Lower leg skin (tissue), 4 donors: Measurements from ENCODE around the gene ANP32B. TPM values are rescaled to one million over a fixed set of nuclear protein-coding genes. Genes with fewer than 3 reads are reported as not detected.
A peak's percentile ranks its signal among the peaks of the same experiment; 100 is the strongest.

Source experiments
- DNase-seq, 2 donors: peaks; one replicate each; pipeline ENCODE4 v3.0.0-alpha.2; 2019; ENCODE audit warnings: low spot score in 2 of 2
- H3K4me3 ChIP-seq: fragments of 200-600 bp; sonication (generic); 2 replicates; pipeline ENCODE4 v1.5.1; 2017; ENCODE audit warnings: mild to moderate bottlenecking, low read depth; ENCODE audit not compliant: poor library complexity, severe bottlenecking
- POLR2A ChIP-seq, 2 donors: fragments of 450-650 bp; IDR thresholded peaks; one replicate each; pipeline ENCODE4 v1.6.1; 2016 to 2017; ENCODE audit warnings: antibody characterized with exemption in 2 of 2, mild to moderate bottlenecking in 1 of 2, moderate library complexity in 1 of 2
- WGBS, 2 donors: methylation state at CpG; one replicate each; pipeline ENCODE4 v1.1.5; 2018; 5-methylcytosine and 5-hydroxymethylcytosine counted together
- intact Hi-C: fragments of 100-400 bp; cut with DNase I; formaldehyde crosslinking; loops from one replicate; pipeline ENCODE4 v1.15.0; 2023; ENCODE audit warnings: low total_unique reads
- total RNA-seq, 4 donors: library from RNA; depleted of rRNA; stranded (reverse); fragments of >200 nt; gene quantifications; one replicate each; pipeline ENCODE4 v1.1.0, GENCODE V29; 2016
- TF ChIP-seq, protein P1 (sequence below), 3 donors: fragments of 450-650 bp; IDR thresholded peaks; one replicate each; pipeline ENCODE4 v1.5.1; 2016; ENCODE audit warnings: antibody characterized with exemption in 3 of 3, mild to moderate bottlenecking in 3 of 3, moderate library complexity in 2 of 3

ANP32B gene
- total RNA-seq, 4 donors from 2014 or later: 27.4 to 56.3 (median 39.0) TPM

DNA sequence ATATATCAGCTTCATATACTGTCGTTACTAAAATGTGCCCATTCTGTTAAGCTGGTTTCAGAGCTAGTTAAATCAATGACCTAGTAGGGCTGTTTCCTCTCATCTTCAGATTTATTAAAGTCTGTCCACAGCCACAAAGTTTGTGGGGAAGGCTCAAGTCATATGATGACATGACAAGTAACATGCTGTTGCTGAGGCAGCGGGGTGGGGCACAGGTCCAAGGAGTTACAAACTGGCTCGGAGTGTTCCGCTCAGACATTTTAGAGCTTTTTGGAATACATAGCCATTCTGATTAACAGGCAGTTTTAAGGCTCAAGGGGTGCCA is 2.7 kb upstream of the ANP32B start:
- TF ChIP-seq, protein P1, sequence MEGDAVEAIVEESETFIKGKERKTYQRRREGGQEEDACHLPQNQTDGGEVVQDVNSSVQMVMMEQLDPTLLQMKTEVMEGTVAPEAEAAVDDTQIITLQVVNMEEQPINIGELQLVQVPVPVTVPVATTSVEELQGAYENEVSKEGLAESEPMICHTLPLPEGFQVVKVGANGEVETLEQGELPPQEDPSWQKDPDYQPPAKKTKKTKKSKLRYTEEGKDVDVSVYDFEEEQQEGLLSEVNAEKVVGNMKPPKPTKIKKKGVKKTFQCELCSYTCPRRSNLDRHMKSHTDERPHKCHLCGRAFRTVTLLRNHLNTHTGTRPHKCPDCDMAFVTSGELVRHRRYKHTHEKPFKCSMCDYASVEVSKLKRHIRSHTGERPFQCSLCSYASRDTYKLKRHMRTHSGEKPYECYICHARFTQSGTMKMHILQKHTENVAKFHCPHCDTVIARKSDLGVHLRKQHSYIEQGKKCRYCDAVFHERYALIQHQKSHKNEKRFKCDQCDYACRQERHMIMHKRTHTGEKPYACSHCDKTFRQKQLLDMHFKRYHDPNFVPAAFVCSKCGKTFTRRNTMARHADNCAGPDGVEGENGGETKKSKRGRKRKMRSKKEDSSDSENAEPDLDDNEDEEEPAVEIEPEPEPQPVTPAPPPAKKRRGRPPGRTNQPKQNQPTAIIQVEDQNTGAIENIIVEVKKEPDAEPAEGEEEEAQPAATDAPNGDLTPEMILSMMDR (IDR thresholded peaks at IDR 0.05): no peak
- no peak overlapping the region for H3K4me3 ChIP-seq
- intact Hi-C loops: no loop called here
- WGBS, 2 donors: 34 to 37% methylated on average over 4 of the region's 4 CpGs
- peak; percentile 85 to 95 for DNase-seq

DNA sequence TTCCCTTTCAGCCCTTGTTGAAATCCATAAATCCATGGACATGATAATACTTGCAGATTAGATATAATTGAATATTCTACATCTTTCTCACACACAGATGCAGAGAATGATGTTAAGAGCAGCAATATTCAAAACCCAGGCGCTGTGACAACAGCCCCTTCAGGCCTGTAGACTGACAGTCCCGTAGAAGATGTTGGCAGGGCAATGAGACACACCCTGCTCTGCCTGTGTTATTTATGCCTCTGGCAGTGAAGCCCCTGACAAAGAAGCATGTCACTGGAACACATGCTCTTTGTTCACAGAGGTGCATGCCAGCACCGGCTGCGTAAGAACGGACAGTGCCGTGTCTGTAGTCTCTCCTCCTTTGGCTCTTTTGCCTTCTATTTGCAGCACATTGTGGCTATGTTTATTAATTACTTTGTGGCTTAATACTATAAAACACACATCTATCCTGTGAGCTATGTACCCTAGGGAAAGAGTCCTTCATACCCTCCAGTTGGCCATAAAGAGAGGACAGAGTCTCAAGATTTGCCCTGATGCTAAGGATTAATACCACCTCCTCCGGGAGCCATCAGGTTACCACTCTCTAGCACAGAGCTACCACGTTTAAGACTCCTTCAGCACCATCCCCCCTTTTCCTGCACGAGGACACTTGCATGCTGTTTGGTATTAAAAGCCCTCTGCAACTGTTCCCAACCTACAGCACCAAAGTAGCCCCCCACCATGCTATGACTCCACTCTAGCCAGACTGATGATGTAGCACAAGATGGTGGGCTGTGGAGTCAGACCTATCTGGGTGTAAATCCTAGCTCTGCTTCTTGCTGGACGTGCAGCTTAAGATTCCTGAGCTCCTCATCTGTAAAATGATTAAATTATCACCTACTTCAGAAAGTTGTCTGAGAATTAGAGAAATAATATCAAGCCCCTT is 2.0 kb upstream of the ANP32B start:
- peak; percentile 75 to 90 for DNase-seq
- H3K4me3 ChIP-seq: no peak overlapping the region
- TF ChIP-seq, protein P1 (IDR thresholded peaks at IDR 0.05): no peak
- no peak for TF ChIP-seq POLR2A (IDR thresholded peaks at IDR 0.05)
- intact Hi-C loops: no loop called here
- 40 to 43% methylated on average over 10 of the region's 10 CpGs for WGBS, 2 donors

DNA sequence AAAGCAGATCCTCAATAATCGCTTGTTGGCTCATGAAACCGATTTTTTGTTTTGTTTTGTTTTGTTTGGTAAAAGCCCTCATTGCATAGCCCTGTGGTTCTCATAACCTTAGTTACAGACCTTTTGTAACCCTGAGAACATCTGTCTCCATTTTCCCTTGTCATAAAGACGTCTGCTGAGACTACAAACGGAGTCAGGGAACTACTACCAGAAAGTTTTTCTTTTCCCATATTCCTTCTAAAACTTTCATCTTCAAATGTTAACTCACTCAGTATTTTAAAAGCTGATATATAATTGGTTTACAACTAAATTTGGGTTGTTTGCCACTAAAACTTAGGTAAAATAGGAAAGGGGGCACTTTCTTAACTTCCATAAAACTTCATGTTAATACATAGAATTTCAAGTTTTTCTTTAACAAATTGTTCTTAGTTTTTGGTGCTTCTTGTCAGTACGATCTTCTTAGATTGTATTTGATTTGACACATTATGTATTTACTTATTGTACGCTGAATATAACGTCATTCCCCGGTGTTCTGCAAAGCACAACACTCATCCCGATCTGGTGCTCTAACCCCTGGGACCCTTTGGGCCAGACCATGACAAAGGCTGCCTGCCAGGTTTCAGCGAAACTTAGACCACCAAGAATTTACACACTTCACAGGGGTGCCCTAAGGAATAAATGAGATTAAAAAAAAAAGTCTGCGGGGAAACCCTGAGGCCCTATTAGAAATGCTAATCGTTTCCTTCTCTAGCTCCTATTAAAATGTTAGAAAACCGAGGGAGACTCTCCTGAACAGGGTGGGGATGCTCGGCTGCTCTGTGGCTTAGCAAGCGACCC is 1.1 kb upstream of the ANP32B start:
- DNase-seq: peak in 1 of 2 donors; percentile 28
- H3K4me3 ChIP-seq: peak overlapping the region; percentile 23
- 39 to 41% methylated on average over 15 of the region's 15 CpGs for WGBS, 2 donors
- intact Hi-C loops: no loop called here
- TF ChIP-seq, protein P1 (IDR thresholded peaks at IDR 0.05): no peak
- TF ChIP-seq POLR2A (IDR thresholded peaks at IDR 0.05): no peak

DNA sequence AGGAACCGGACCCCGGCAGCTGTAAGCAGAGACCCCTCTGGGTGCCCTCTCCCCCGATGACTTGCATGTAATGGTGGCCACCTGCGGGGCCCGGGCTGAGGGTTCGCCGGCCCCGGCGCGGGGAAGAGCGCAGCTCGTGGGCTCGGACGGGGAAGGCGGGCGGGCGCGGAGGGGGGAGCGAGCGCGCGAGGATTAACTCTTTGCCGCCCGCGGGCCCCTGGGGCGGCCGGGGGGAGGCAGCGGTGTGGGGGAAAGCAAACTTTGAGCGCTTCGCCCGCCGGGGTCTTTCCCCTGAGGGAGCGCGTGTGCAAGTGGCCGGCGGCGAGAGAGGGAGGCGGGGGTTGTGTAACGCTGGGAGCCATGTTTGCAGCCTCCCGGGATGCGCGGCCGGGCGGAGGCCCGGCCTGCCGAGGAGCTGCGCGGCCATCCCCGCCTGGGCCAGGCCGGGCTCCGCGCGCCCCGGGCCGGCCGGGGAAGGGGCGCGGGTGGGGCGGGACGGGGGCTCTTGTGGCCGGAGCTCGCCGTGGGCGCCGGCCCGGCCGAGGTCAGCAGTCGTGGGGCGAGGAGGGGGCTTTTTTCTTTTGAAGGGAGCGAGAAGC is 547 bp downstream of the ANP32B start:
- TF ChIP-seq POLR2A (IDR thresholded peaks at IDR 0.05): no peak
- TF ChIP-seq, protein P1 (IDR thresholded peaks at IDR 0.05): no peak
- no peak for DNase-seq
- intact Hi-C loops: no loop called here
- WGBS, 2 donors: 0 to 6% methylated on average over 14 to 34 of the region's 70 CpGs
- H3K4me3 ChIP-seq: peak overlapping the region; percentile 98

DNA sequence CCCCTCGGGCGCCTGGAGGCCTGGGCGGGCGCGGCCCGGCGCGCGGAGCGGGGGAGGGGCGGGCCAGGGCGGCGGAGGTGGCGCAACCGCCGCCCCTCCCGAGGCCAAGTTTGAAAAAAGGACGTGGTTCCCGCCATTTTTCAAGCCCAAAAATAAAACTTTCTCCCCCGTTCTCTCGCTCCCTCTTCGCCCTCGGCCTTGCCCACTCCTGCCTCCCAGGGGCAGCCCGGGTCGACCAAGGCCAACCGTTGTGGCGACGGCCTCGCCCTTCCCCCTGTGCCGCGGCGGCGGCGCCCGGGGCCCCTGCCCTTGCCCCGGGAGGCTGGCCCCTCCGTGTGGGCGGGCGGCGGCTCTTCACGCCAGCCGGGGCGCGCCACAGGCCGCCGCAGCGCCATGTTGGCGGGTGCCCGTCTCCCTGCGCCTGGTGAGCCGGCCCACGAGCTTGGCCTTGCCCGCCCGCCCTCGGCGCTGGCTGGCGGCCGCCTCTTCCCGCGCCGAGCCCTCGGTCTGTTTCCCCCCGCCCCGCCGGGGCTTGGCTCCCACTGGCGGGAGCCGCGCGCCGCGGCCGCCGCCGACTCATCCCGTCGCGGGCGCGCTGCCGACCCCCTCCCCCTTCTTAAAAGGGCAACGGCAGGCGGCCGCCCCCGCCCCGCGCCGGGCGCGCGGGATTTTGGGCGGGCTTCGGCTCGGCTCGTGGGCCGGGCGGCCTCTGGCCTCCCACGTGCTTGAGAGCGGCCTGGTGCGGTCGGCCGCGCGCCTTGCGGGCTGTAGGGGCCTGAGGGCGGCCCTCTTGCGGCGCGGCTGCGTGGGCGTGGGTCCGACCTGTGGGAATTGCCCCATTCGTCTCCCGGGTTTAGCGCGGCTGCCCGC is 1.3 kb downstream of the ANP32B start:
- peak; percentile 69 to 95 for DNase-seq
- TF ChIP-seq, protein P1 (IDR thresholded peaks at IDR 0.05): no peak
- TF ChIP-seq POLR2A (IDR thresholded peaks at IDR 0.05): no peak
- intact Hi-C loops: no loop called here
- 0 to 1% methylated on average over 34 to 65 of the region's 116 CpGs for WGBS, 2 donors
- peak overlapping the region; percentile 98 for H3K4me3 ChIP-seq
